ENCODE results near the gene FASTKD3.
"Not testable (repeated sequence)": the region's sequence is repeated elsewhere in the genome, so short reads cannot be mapped to it uniquely, and the experiment has no call there.

FASTKD3 gene

GRCh38 chr5:7868773-7869473 is at the start of gene FASTKD3, which contains the start of gene MTRR:
Gene FASTKD3, minus strand, starts transcription at chr5:7869031. Its CDS starts 948 bp downstream, at chr5:7868083.
Gene MTRR, plus strand, starts transcription at chr5:7869148. Its CDS starts 1,647 bp downstream, at chr5:7870795.
- peak; percentile 81 for DNase-seq

- no peak for DNase-seq
These were observed 48.6 kb upstream of the FASTKD3 start for GRCh38 chr5:7917130-7918123.

GRCh38 chr5:7916171-7916804 is 47.5 kb upstream of the FASTKD3 start:
- no peak for DNase-seq

GRCh38 chr5:7911429-7911771 is 42.6 kb upstream of the FASTKD3 start:
- not testable (repeated sequence) for DNase-seq

- DNase-seq, result no peak
These were observed 42.1 kb upstream of the FASTKD3 start for GRCh38 chr5:7910738-7911428.

GRCh38 chr5:7908317-7908716 is 39.5 kb upstream of the FASTKD3 start:
- DNase-seq, result no peak

GRCh38 chr5:7907612-7908011 is 38.8 kb upstream of the FASTKD3 start:
- no peak for DNase-seq

- no peak for DNase-seq
These were observed 35.3 kb upstream of the FASTKD3 start for GRCh38 chr5:7904170-7904569.

GRCh38 chr5:7902666-7903625 is 34.1 kb upstream of the FASTKD3 start:
- DNase-seq, result no peak

- no peak for DNase-seq
These were observed 33.4 kb upstream of the FASTKD3 start for GRCh38 chr5:7902201-7902600.

- DNase-seq, result no peak
These were observed 28.3 kb upstream of the FASTKD3 start for GRCh38 chr5:7897014-7897600.

- DNase-seq, result no peak
These were observed 26.0 kb upstream of the FASTKD3 start for GRCh38 chr5:7894860-7895259.

- DNase-seq, result no peak
These were observed 25.6 kb upstream of the FASTKD3 start for GRCh38 chr5:7894439-7894838.

- DNase-seq, result no peak
These were observed 20.1 kb upstream of the FASTKD3 start for GRCh38 chr5:7888901-7889300.

GRCh38 chr5:7886849-7887475 is 18.1 kb upstream of the FASTKD3 start:
- no peak for DNase-seq

- DNase-seq, result no peak
These were observed 15.8 kb upstream of the FASTKD3 start for GRCh38 chr5:7884491-7885267.

- DNase-seq, result no peak
These were observed 14.1 kb upstream of the FASTKD3 start for GRCh38 chr5:7882926-7883325.

GRCh38 chr5:7881816-7882215 is 13.0 kb upstream of the FASTKD3 start:
- DNase-seq, result no peak

- no peak for DNase-seq
These were observed 12.3 kb upstream of the FASTKD3 start for GRCh38 chr5:7881091-7881490.

GRCh38 chr5:7878381-7878873 is 9.6 kb upstream of the FASTKD3 start:
- DNase-seq, result no peak
